ENCODE results near the gene AGBL5.

GRCh38 chr2:27001950-27002349, 49.5 kb upstream of the AGBL5 start:
- TF ChIP-seq CTCF (IDR thresholded peaks at IDR 0.05; ENCODE audit: low read length) (no peak), EZH2 (optimal IDR thresholded peaks at IDR 0.05; ENCODE audit: low read depth, low read length) (no peak), EZH2phosphoT487 (IDR thresholded peaks at IDR 0.05; ENCODE audit: low read length) (no peak)

Measured in MM.1S (cell line).